K562 (cell line): ENCODE data around the gene RILP. TPM values are rescaled to one million over a fixed set of nuclear protein-coding genes. Genes with fewer than 3 reads are reported as not detected.

Experiments
- CAMTA2 ChIP-seq: fragments of 250-450 bp; sonication (Bioruptor Pico); conservative IDR thresholded peaks from 2 replicates; pipeline ENCODE4 v1.5.1; 2022
- CHCHD3 ChIP-seq: fragments of 250-450 bp; sonication (Bioruptor Pico); IDR thresholded peaks from 2 replicates; pipeline ENCODE4 v2.1.2; 2022; ENCODE audit warnings: mild to moderate bottlenecking
- GATAD2A ChIP-seq: fragments of 450-650 bp; IDR thresholded peaks from 2 replicates; pipeline ENCODE4 v1.6.1; 2017
- HCFC1 ChIP-seq: IDR thresholded peaks from 2 replicates; pipeline ENCODE4 v1.6.1; 2012; ENCODE audit warnings: low read depth, low read length, improper control_type of control experiment
- HNRNPH1 ChIP-seq: fragments of 200-400 bp; formaldehyde crosslinking; optimal IDR thresholded peaks from 2 replicates; pipeline ENCODE3; 2017; ENCODE audit warnings: low read depth, mild to moderate bottlenecking, low read length, moderate library complexity
- KLF10 ChIP-seq: fragments of 250-450 bp; sonication (Bioruptor Pico); IDR thresholded peaks from 2 replicates; pipeline ENCODE4 v1.6.1; 2021; ENCODE audit warnings: matching md5 sums
- LARP7 ChIP-seq: fragments of 450-650 bp; IDR thresholded peaks from 2 replicates; pipeline ENCODE4 v1.6.1; 2016
- PHF21A ChIP-seq: fragments of 450-650 bp; IDR thresholded peaks from 2 replicates; pipeline ENCODE4 v1.6.1; 2017; ENCODE audit warnings: low read depth, borderline replicate concordance
- POLR3A ChIP-seq: IDR thresholded peaks from 2 replicates; pipeline ENCODE4 v1.6.1; 2011; ENCODE audit warnings: borderline replicate concordance, mild to moderate bottlenecking, moderate library complexity; ENCODE audit not compliant: insufficient read length, insufficient read depth; ENCODE audit errors: extremely low read depth
- RCOR1 ChIP-seq, 2 experiments: IDR thresholded peaks; 2 replicates each; pipeline ENCODE4 v1.6.1; 2012; ENCODE audit warnings: low read depth in 2 of 2, low read length in 2 of 2, borderline replicate concordance in 1 of 2, improper control_type of control experiment in 1 of 2
- SIN3A ChIP-seq, 2 experiments: fragments of 150-350 bp in 1 of 2; IDR thresholded peaks; 2 replicates each; pipeline ENCODE4 v1.6.1; 2011 to 2016; ENCODE audit warnings: borderline replicate concordance in 2 of 2, low read depth in 2 of 2, low read length in 2 of 2, mild to moderate bottlenecking in 2 of 2, moderate library complexity in 2 of 2; ENCODE audit not compliant: control insufficient read depth in 1 of 2
- SMAD1 ChIP-seq: fragments of 150-350 bp; IDR thresholded peaks from 2 replicates; pipeline ENCODE4 v1.6.1; 2014; ENCODE audit warnings: low read length, low read depth; ENCODE audit not compliant: partially characterized antibody
- SMAD2 ChIP-seq: fragments of 150-350 bp; IDR thresholded peaks from 2 replicates; pipeline ENCODE4 v1.6.1; 2014; ENCODE audit warnings: low read depth, mild to moderate bottlenecking, low read length
- SMAD4 ChIP-seq: fragments of 250-450 bp; sonication (Bioruptor Pico); conservative IDR thresholded peaks from 2 replicates; pipeline ENCODE4 v1.8.0; 2021; ENCODE audit warnings: inconsistent platforms, mild to moderate bottlenecking, moderate library complexity
- SMARCE1 ChIP-seq: fragments of 450-650 bp; IDR thresholded peaks from 2 replicates; pipeline ENCODE4 v1.7.1; 2016; ENCODE audit warnings: mild to moderate bottlenecking
- STAG1 ChIP-seq: sonication (generic); formaldehyde crosslinking; IDR thresholded peaks from 2 replicates; pipeline ENCODE4 v1.5.0; 2020; ENCODE audit warnings: missing genetic modification reagents, borderline replicate concordance
- TARDBP ChIP-seq: fragments of 450-650 bp; IDR thresholded peaks from 2 replicates; pipeline ENCODE4 v1.6.1; 2016
- TCF3 ChIP-seq: sonication (generic); formaldehyde crosslinking; IDR thresholded peaks from 2 replicates; pipeline ENCODE4 v1.4.0; 2020; ENCODE audit warnings: mild to moderate bottlenecking, missing genetic modification reagents
- TFAM ChIP-seq: fragments of 250-450 bp; sonication (Bioruptor Pico); conservative IDR thresholded peaks from 2 replicates; pipeline ENCODE4 v1.5.0; 2021; ENCODE audit warnings: mild to moderate bottlenecking, moderate library complexity
- TRIM24 ChIP-seq, 2 experiments: fragments of 450-650 bp; IDR thresholded peaks; 2 replicates each; pipeline ENCODE4 v1.6.1; 2016
- ZEB2 ChIP-seq: fragments of 450-650 bp; IDR thresholded peaks from 2 replicates; pipeline ENCODE4 v1.6.1; 2016
- ZFP30 ChIP-seq: fragments of 250-450 bp; sonication (Bioruptor Pico); IDR thresholded peaks from 2 replicates; pipeline ENCODE4 v1.8.0; 2022; ENCODE audit warnings: moderate library complexity, mild to moderate bottlenecking, inconsistent platforms, borderline replicate concordance
- ZNF143 ChIP-seq: sonication (generic); formaldehyde crosslinking; IDR thresholded peaks from 2 replicates; pipeline ENCODE4 v1.9.0; 2022; ENCODE audit warnings: mild to moderate bottlenecking, missing genetic modification reagents
- ZNF644 ChIP-seq: fragments of 200-800 bp; sonication (Bioruptor generic); IDR thresholded peaks from 2 replicates; pipeline ENCODE4 v1.6.1; 2016; ENCODE audit warnings: low read depth, missing genetic modification characterization, missing compliant biosample characterization
- polyA plus RNA-seq, 8 experiments: library from polyadenylated mRNA; depleted of rRNA in 4 of 8; stranded (reverse) in 5 of 8; unstranded in 3 of 8; fragments of >200 nt; fragmentation: Nextera tagmentation in 2 of 8; fragmentation: Illumina TruSeq in 1 of 8; extraction: Ambion mirVana in 2 of 8; extraction: Trizol in 1 of 8; gene quantifications; 2 replicates each; pipeline versions ENCODE4 v1.2.1 to v1.2.3, GENCODE V29; 2011 to 2014; ENCODE audit warnings: inconsistent platforms in 1 of 8, missing spikeins in 1 of 8
- total RNA-seq, 7 experiments: library from RNA; depleted of rRNA in 6 of 7; stranded (reverse); fragments of >200 nt in 6 of 7; fragmentation: Illumina TruSeq in 2 of 7; extraction: Trizol in 2 of 7; gene quantifications; 2 replicates each; pipeline versions ENCODE4 v1.2.1 to v1.2.3, GENCODE V29; 2011 to 2021; ENCODE audit warnings: low replicate concordance in 1 of 7
- TF ChIP-seq, protein P1 (sequence below): fragments of 250-450 bp; sonication (Bioruptor Pico); IDR thresholded peaks from 2 replicates; pipeline ENCODE4 v1.6.1; 2021; ENCODE audit warnings: mild to moderate bottlenecking
- TF ChIP-seq, protein P2 (sequence below): fragments of 250-450 bp; sonication (Bioruptor Pico); IDR thresholded peaks from 2 replicates; pipeline ENCODE4 v1.5.1; 2021; ENCODE audit warnings: mild to moderate bottlenecking
- TF ChIP-seq, protein P3 (sequence below): fragments of 250-450 bp; sonication (Bioruptor Pico); IDR thresholded peaks from 2 replicates; pipeline ENCODE4 v1.5.0; 2021

The RILP gene
- total and polyA plus RNA-seq, 9 of the 15 experiments (the other 6 are each of a cell fraction or from before 2014, with no cell fraction given), result 0.75 to 54.9 (median 27.8) TPM

DNA sequence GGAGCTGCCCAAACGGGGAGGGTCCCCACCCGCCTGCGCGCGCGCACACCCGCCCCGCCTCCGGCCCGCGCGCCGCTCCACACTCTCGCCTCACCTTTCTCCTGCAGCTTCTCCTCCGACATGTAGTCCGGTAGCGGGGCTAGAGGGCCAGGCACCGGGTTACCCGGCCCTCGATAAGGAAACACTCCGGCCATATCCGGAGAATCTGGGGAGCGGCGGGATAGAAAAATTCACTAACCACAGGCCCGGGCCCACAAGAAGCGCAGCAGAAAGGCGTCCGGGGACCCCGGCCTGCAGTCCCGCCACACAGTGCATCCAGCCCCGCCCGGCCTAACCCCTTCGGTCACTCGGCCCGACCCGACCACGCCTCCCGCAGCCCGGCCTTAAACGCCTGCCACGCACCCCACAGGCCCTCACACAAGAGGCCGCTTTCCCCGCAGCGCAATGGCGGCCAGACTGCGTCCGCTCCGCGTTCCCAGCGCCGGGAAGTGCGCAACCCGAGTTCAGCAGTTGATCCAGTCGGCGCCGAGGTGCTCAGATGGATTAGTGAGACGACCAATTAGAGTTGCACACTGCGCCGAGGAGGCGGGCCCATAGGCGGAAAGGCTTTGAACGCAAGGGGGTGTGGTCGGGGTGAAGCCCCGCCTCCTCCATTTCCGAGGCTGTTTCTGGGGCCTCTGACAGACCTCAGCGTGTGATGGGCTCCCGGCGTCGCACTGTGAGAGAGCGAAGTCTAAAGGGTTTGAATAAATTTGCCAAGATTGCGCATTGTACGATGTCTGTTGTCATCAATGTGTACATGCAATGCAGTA lies 34.9 kb upstream of the RILP start, which contains the start of gene PRPF8 (continued):
- no peak for TF ChIP-seq RCOR1 (IDR thresholded peaks at IDR 0.05; ENCODE audit: borderline replicate concordance in 1 of 2, low read depth in 2 of 2, low read length in 2 of 2)
- no peak for TF ChIP-seq TARDBP
- peak; percentile 63 for TF ChIP-seq HCFC1
- TF ChIP-seq KLF10 (CRISPR knock-in tag), result no peak
- TF ChIP-seq SMAD2, result no peak
- TF ChIP-seq SMAD1, result peak; percentile 70
- no peak for TF ChIP-seq CHCHD3 (CRISPR knock-in tag)
- TF ChIP-seq ZEB2, result no peak
- TF ChIP-seq TRIM24 (IDR thresholded peaks at IDR 0.05), result no peak
- TF ChIP-seq SIN3A (IDR thresholded peaks at IDR 0.05; ENCODE audit: borderline replicate concordance in 2 of 2, control insufficient read depth in 1 of 2, low read depth in 2 of 2, low read length in 2 of 2), result peak in 1 of 2 experiments; percentile 25; a peak in 1 of 4 replicates
- TF ChIP-seq POLR3A, result no peak
- TF ChIP-seq, protein P1, sequence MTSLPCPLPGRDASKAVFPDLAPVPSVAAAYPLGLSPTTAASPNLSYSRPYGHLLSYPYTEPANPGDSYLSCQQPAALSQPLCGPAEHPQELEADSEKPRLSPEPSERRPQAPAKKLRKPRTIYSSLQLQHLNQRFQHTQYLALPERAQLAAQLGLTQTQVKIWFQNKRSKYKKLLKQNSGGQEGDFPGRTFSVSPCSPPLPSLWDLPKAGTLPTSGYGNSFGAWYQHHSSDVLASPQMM, result no peak
- no peak for TF ChIP-seq PHF21A
- TF ChIP-seq TFAM, result no peak
- no peak for TF ChIP-seq LARP7
- no peak for TF ChIP-seq ZNF143
- no peak for TF ChIP-seq GATAD2A
- no peak for TF ChIP-seq CAMTA2 (CRISPR knock-in tag)
- no peak for TF ChIP-seq SMAD4 (CRISPR knock-in tag)
- TF ChIP-seq, protein P2, sequence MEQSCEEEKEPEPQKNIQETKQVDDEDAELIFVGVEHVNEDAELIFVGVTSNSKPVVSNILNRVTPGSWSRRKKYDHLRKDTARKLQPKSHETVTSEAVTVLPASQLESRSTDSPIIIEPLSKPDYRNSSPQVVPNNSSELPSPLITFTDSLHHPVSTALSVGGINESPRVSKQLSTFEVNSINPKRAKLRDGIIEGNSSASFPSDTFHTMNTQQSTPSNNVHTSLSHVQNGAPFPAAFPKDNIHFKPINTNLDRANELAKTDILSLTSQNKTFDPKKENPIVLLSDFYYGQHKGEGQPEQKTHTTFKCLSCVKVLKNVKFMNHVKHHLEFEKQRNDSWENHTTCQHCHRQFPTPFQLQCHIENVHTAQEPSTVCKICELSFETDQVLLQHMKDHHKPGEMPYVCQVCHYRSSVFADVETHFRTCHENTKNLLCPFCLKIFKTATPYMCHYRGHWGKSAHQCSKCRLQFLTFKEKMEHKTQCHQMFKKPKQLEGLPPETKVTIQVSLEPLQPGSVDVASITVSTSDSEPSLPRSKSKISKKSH (CRISPR knock-in tag), result no peak
- no peak for TF ChIP-seq ZFP30
- no peak for TF ChIP-seq ZNF644 (tag)
- TF ChIP-seq, protein P3, sequence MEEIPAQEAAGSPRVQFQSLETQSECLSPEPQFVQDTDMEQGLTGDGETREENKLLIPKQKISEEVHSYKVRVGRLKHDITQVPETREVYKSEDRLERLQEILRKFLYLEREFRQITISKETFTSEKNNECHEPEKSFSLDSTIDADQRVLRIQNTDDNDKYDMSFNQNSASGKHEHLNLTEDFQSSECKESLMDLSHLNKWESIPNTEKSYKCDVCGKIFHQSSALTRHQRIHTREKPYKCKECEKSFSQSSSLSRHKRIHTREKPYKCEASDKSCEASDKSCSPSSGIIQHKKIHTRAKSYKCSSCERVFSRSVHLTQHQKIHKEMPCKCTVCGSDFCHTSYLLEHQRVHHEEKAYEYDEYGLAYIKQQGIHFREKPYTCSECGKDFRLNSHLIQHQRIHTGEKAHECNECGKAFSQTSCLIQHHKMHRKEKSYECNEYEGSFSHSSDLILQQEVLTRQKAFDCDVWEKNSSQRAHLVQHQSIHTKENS (CRISPR knock-in tag), result no peak
- TF ChIP-seq STAG1 (CRISPR knock-in tag), result no peak
- TF ChIP-seq HNRNPH1, result no peak
- TF ChIP-seq SMARCE1, result no peak
- 0 out of 2 replicates have a peak, but pooled peaks have one; percentile 8 for TF ChIP-seq TCF3 (CRISPR knock-in tag)
